ENCODE results near the gene DSTYK. TPM values are rescaled to one million over a fixed set of nuclear protein-coding genes. Genes with fewer than 3 reads are reported as not detected.

DSTYK gene
- total RNA-seq, 4 donors from 2014 or later, result 2.2 to 9.8 (median 6.5) TPM

- no peaks in the 10 kb centered on the region for H3K36me3 ChIP-seq
- no peak for DNase-seq
- TF ChIP-seq POLR2AphosphoS5 (IDR thresholded peaks at IDR 0.05) (no peak), EP300 (IDR thresholded peaks at IDR 0.05; ENCODE audit: low read depth) (no peak), CTCF (IDR thresholded peaks at IDR 0.05) (no peak), POLR2A (IDR thresholded peaks at IDR 0.05) (no peak)
- in situ Hi-C loops (cut with MboI; ENCODE audit: low pct_ligation_motif_present in 1 of 4, low pct_unique_long_range_greater_than_20kb in 1 of 4, low sequenced_read_pairs in 3 of 4), result no loop called here
- peaks cover 0 to 17% (median 6%) of the 10 kb centered on the region in 4 donors for H3K4me1 ChIP-seq
- no peaks in the 10 kb centered on the region for H3K27me3 ChIP-seq
- WGBS, 2 donors (ENCODE audit: low coverage in 1 of 2), result 57 to 71% methylated on average over 1 of the region's 1 CpG
- H3K4me3 ChIP-seq, result no peak overlapping the region
- no peaks in the 10 kb centered on the region for H3K9me3 ChIP-seq
- no peak overlapping the region for H3K27ac ChIP-seq
- intact Hi-C loops (cut with DNase I; ENCODE audit: low total_unique reads), result loop anchor here (5.0 kb wide), 1 partner anchor 1263 kb away; no protein-coding TSS in a partner anchor
Observed at GRCh38 chr1:205214756-205215155, 3.3 kb upstream of the DSTYK start.

GRCh38 chr1:205211839-205212536 is 486 bp upstream of the DSTYK start:
- Histone ChIP-seq H3K4me1 (peaks cover 0 to 23% (median 7%) of the 10 kb centered on the region in 4 donors), H3K27ac (peak overlapping the region; percentile 85 to 96 (median 92)), H3K36me3 (no peaks in the 10 kb centered on the region), H3K9me3 (no peaks in the 10 kb centered on the region), H3K4me3 (peak overlapping the region in 3 of 4 donors; percentile 78 to 86 (median 79)), H3K27me3 (no peaks in the 10 kb centered on the region)
- intact Hi-C loops (cut with DNase I; ENCODE audit: low total_unique reads) (no loop called here), in situ Hi-C loops (cut with MboI; ENCODE audit: low pct_ligation_motif_present in 1 of 4, low pct_unique_long_range_greater_than_20kb in 1 of 4, low sequenced_read_pairs in 3 of 4) (no loop called here)
- TF ChIP-seq POLR2AphosphoS5 (IDR thresholded peaks at IDR 0.05), result no peak
- TF ChIP-seq EP300 (IDR thresholded peaks at IDR 0.05; ENCODE audit: low read depth), result no peak
- no peak for DNase-seq
- 53 to 74% methylated on average over 7 to 13 of the region's 13 CpGs for WGBS, 2 donors (ENCODE audit: low coverage in 1 of 2)

- no peaks in the 10 kb centered on the region for H3K9me3 ChIP-seq
- intact Hi-C loops (cut with DNase I; ENCODE audit: low total_unique reads) (no loop called here), in situ Hi-C loops (cut with MboI; ENCODE audit: low pct_ligation_motif_present in 1 of 4, low pct_unique_long_range_greater_than_20kb in 1 of 4, low sequenced_read_pairs in 3 of 4) (no loop called here)
- TF ChIP-seq CTCF (IDR thresholded peaks at IDR 0.05) (no peak), EP300 (IDR thresholded peaks at IDR 0.05; ENCODE audit: low read depth) (no peak), POLR2AphosphoS5 (IDR thresholded peaks at IDR 0.05) (no peak), POLR2A (IDR thresholded peaks at IDR 0.05) (no peak)
- H3K27ac ChIP-seq, result peak overlapping the region; percentile 85 to 96 (median 92)
- no peaks in the 10 kb centered on the region for H3K27me3 ChIP-seq
- WGBS, 2 donors (ENCODE audit: low coverage in 1 of 2), result 0 to 1% methylated on average over 3 to 28 of the region's 31 CpGs
- peak overlapping the region; percentile 78 to 97 (median 82) for H3K4me3 ChIP-seq
- no peaks in the 10 kb centered on the region for H3K36me3 ChIP-seq
- DNase-seq, result peak; percentile 33
- peaks cover 0 to 23% (median 7%) of the 10 kb centered on the region in 4 donors for H3K4me1 ChIP-seq
Observed at GRCh38 chr1:205210756-205211168, 740 bp downstream of the DSTYK start.

GRCh38 chr1:205208811-205209210 is 2.7 kb downstream of the DSTYK start:
- Histone ChIP-seq H3K27me3 (no peaks in the 10 kb centered on the region), H3K36me3 (no peaks in the 10 kb centered on the region), H3K4me3 (no peak overlapping the region), H3K4me1 (peaks cover 0 to 42% (median 7%) of the 10 kb centered on the region in 4 donors), H3K9me3 (no peaks in the 10 kb centered on the region), H3K27ac (no peak overlapping the region)
- in situ Hi-C loops (cut with MboI; ENCODE audit: low pct_ligation_motif_present in 1 of 4, low pct_unique_long_range_greater_than_20kb in 1 of 4, low sequenced_read_pairs in 3 of 4) (no loop called here), intact Hi-C loops (cut with DNase I; ENCODE audit: low total_unique reads) (no loop called here)
- no peak for TF ChIP-seq CTCF (IDR thresholded peaks at IDR 0.05)
- no peak for TF ChIP-seq EP300 (IDR thresholded peaks at IDR 0.05; ENCODE audit: low read depth)
- no peak for TF ChIP-seq POLR2AphosphoS5 (IDR thresholded peaks at IDR 0.05)
- TF ChIP-seq POLR2A (IDR thresholded peaks at IDR 0.05), result no peak
- WGBS, 2 donors (ENCODE audit: low coverage in 1 of 2), result 81 to 89% methylated on average over 3 of the region's 3 CpGs
- DNase-seq, result no peak
